Testis (tissue), 3 donors: ENCODE measurements around the gene FBXL19. TPM values are rescaled to one million over a fixed set of nuclear protein-coding genes. Genes with fewer than 3 reads are reported as not detected.

ENCODE experiments used
- DNase-seq: peaks from one replicate; pipeline ENCODE4 v3.0.0-alpha.2; 2019
- H3K27ac ChIP-seq, 2 donors: fragments of 200-600 bp; sonication (generic); one replicate each; pipeline ENCODE4 v1.5.1; 2019
- H3K27me3 ChIP-seq: fragments of 200-600 bp; sonication (generic); one replicate; pipeline ENCODE4 v1.5.1; 2019
- H3K36me3 ChIP-seq: fragments of 200-600 bp; sonication (generic); one replicate; pipeline ENCODE4 v1.5.1; 2017; ENCODE audit warnings: low read depth; ENCODE audit errors: missing control alignments
- H3K4me1 ChIP-seq: fragments of 200-600 bp; sonication (generic); one replicate; pipeline ENCODE4 v1.5.1; 2019
- H3K4me3 ChIP-seq, 2 donors: fragments of 200-600 bp; sonication (generic); one replicate each; pipeline ENCODE4 v1.5.1; 2017 to 2019
- H3K9me3 ChIP-seq: fragments of 200-600 bp; sonication (generic); one replicate; pipeline ENCODE4 v1.5.1; 2017
- POLR2A ChIP-seq: fragments of 450-650 bp; IDR thresholded peaks from one replicate; pipeline ENCODE4 v1.6.1; 2017; ENCODE audit warnings: antibody characterized with exemption, mild to moderate bottlenecking, moderate library complexity
- WGBS, 2 donors: methylation state at CpG; one replicate each; pipeline ENCODE4 v1.1.5; 2018; 5-methylcytosine and 5-hydroxymethylcytosine counted together
- intact Hi-C: fragments of 100-400 bp; cut with DNase I; formaldehyde crosslinking; loops from one replicate; pipeline ENCODE4 v1.15.1; 2023; ENCODE audit warnings: low total_unique reads
- polyA plus RNA-seq: library from polyadenylated mRNA; stranded (reverse); fragments of 350-450 nt; fragmentation: Illumina TruSeq; extraction: RNeasy Lipid Tissue Mini Kit (QIAGEN cat#74804); gene quantifications from one replicate; pipeline ENCODE4 v1.2.3, GENCODE V29; 2014; ENCODE audit warnings: low read depth, low replicate concordance; ENCODE audit not compliant: insufficient read depth
- total RNA-seq, 2 donors: library from RNA; depleted of rRNA; stranded (reverse); fragments of >200 nt; gene quantifications; one replicate each; pipeline ENCODE4 v1.2.3, GENCODE V29; 2016
- TF ChIP-seq, protein P1 (sequence below), 3 experiments: fragments of 450-650 bp in 2 of 3; fragments of 200-600 bp in 1 of 3; sonication (generic) in 1 of 3; IDR thresholded peaks; one replicate each; pipeline ENCODE4 v1.5.1; 2016 to 2019; ENCODE audit warnings: antibody characterized with exemption in 3 of 3, mild to moderate bottlenecking in 2 of 3, moderate library complexity in 1 of 3

The FBXL19 gene
- total and polyA plus RNA-seq, 3 donors from 2014 or later = 47.0 to 149 (median 142) TPM

DNA sequence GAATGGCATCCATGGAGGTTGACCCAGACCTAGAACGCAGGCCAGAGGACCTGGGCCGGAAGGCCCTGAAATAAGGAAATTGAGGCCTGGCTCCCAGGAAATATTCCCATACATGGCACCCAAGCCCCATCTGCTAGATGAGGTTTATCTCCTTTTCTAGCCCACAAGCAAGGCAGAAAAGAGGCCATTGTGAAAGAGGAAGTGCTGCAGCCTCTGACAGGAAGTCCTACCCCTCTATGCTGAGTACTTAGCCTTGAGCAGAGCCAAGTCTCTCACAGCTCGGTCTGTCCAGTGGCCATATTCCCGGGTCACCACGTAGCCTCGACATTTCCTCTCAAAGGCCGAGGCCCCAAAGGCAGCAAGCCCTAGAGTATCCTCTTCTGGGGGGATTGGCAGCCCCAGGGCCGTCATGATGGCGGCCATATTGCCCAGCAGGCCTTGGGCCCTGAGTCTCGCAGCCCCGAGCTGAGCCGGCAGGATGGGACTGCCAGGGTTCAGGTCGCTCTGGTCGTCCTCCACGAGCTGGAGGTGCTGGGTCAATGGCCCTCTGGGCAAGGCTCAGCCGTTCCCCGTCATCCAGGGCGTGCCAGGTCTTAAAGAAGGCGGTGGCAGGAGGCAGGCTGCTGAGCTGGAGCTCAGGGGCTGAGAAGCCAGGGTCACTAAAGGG is 19.1 kb upstream of the FBXL19 start:
- Histone ChIP-seq H3K9me3 (no peaks in the 10 kb centered on the region), H3K27ac (peak overlapping the region; percentile 3 to 11), H3K4me1 (peaks cover 16% of the 10 kb centered on the region), H3K4me3 (no peak overlapping the region), H3K27me3 (no peaks in the 10 kb centered on the region), H3K36me3 (no peaks in the 10 kb centered on the region)
- TF ChIP-seq, protein P1, sequence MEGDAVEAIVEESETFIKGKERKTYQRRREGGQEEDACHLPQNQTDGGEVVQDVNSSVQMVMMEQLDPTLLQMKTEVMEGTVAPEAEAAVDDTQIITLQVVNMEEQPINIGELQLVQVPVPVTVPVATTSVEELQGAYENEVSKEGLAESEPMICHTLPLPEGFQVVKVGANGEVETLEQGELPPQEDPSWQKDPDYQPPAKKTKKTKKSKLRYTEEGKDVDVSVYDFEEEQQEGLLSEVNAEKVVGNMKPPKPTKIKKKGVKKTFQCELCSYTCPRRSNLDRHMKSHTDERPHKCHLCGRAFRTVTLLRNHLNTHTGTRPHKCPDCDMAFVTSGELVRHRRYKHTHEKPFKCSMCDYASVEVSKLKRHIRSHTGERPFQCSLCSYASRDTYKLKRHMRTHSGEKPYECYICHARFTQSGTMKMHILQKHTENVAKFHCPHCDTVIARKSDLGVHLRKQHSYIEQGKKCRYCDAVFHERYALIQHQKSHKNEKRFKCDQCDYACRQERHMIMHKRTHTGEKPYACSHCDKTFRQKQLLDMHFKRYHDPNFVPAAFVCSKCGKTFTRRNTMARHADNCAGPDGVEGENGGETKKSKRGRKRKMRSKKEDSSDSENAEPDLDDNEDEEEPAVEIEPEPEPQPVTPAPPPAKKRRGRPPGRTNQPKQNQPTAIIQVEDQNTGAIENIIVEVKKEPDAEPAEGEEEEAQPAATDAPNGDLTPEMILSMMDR (IDR thresholded peaks at IDR 0.05) = no peak
- TF ChIP-seq POLR2A = no peak
- WGBS, 2 donors = 68 to 86% methylated on average over 3 to 19 of the region's 19 CpGs
- intact Hi-C loops = no loop called here
- no peak for DNase-seq

- TF ChIP-seq, protein P1 (IDR thresholded peaks at IDR 0.05) = no peak
- no peak for TF ChIP-seq POLR2A
- no peaks in the 10 kb centered on the region for H3K27me3 ChIP-seq
- no peak overlapping the region for H3K27ac ChIP-seq
- H3K36me3 ChIP-seq = no peaks in the 10 kb centered on the region
- intact Hi-C loops = no loop called here
- DNase-seq = no peak
- H3K4me1 ChIP-seq = peaks cover 8% of the 10 kb centered on the region
- H3K9me3 ChIP-seq = no peaks in the 10 kb centered on the region
- no peak overlapping the region for H3K4me3 ChIP-seq
- WGBS, 2 donors = 85 to 91% methylated on average over 4 of the region's 4 CpGs
These were observed 16.3 kb upstream of the FBXL19 start for GRCh38 chr16:30907064-30907463.

- no peak overlapping the region for H3K27ac ChIP-seq
- WGBS, 2 donors = 78 to 83% methylated on average over 14 to 18 of the region's 18 CpGs
- H3K36me3 ChIP-seq = no peaks in the 10 kb centered on the region
- no peaks in the 10 kb centered on the region for H3K27me3 ChIP-seq
- intact Hi-C loops = no loop called here
- H3K4me3 ChIP-seq = no peak overlapping the region
- no peaks in the 10 kb centered on the region for H3K4me1 ChIP-seq
- no peak for TF ChIP-seq POLR2A
- TF ChIP-seq, protein P1 (IDR thresholded peaks at IDR 0.05) = no peak
- H3K9me3 ChIP-seq = no peaks in the 10 kb centered on the region
- no peak for DNase-seq
These were observed 12.8 kb upstream of the FBXL19 start for GRCh38 chr16:30910427-30911029.

DNA sequence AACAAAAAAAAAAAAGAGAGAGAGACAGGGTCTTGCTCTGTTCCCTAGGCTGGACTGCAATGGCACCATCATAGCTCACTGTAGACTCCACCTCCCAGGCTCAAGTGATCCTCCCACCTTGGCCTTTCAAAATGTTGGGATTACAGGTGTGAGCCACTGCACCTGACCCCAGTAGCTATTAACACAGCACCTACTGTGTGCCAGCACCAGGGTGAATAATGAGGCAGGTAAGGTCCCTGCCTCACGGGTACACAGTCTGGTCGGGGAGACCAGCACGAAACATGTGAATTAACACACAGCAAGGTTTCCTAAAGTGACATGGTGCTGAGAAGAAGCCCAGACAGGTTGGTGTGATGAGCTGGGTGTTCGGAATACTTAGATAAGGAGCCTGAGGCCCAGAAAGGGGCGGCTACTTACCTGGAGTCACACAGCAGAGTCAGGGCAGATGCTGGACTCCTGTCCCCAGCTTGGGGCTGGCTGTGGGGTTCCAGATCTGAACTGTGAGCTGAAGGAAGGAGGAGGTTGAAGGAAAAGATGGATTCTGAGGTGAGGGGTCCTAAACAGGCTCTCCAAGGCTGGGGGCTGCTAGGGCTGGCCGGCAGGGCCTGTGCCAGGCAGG is 10.5 kb upstream of the FBXL19 start:
- WGBS, 2 donors = 92 to 95% methylated on average over 6 of the region's 6 CpGs
- TF ChIP-seq, protein P1 (IDR thresholded peaks at IDR 0.05) = no peak
- no peak for TF ChIP-seq POLR2A
- H3K4me3 ChIP-seq = no peak overlapping the region
- H3K27ac ChIP-seq = no peak overlapping the region
- H3K9me3 ChIP-seq = no peaks in the 10 kb centered on the region
- no peak for DNase-seq
- H3K4me1 ChIP-seq = no peaks in the 10 kb centered on the region
- no peaks in the 10 kb centered on the region for H3K27me3 ChIP-seq
- no peaks in the 10 kb centered on the region for H3K36me3 ChIP-seq
- intact Hi-C loops = no loop called here
